HepG2 (cell line): ENCODE results near the gene DIAPH1.

Experiments
- CBX5 ChIP-seq: sonication (generic); formaldehyde crosslinking; IDR thresholded peaks from 2 replicates; pipeline ENCODE4 v1.4.0; 2020; ENCODE audit warnings: missing genetic modification reagents, borderline replicate concordance
- CTCF ChIP-seq: sonication (generic); formaldehyde crosslinking; IDR thresholded peaks from 2 replicates; pipeline ENCODE4 v1.5.0; 2020; ENCODE audit warnings: mild to moderate bottlenecking, missing genetic modification reagents, moderate library complexity
- DNMT3B ChIP-seq: conservative IDR thresholded peaks from 2 replicates; pipeline ENCODE4 v1.6.1; 2016; ENCODE audit warnings: missing biosample characterization, control low read depth
- EZH2 ChIP-seq: conservative IDR thresholded peaks from 2 replicates; pipeline ENCODE4 v1.6.1; 2012; ENCODE audit warnings: mild to moderate bottlenecking, low read depth, low read length, moderate library complexity
- GABPA ChIP-seq, 2 experiments: IDR thresholded peaks; 2 replicates each; pipeline ENCODE4 v1.6.1; 2011 to 2016; ENCODE audit warnings: low read depth in 2 of 2, low read length in 1 of 2, missing biosample characterization in 1 of 2, missing genetic modification characterization in 1 of 2
- ZNF414 ChIP-seq: sonication (generic); formaldehyde crosslinking; IDR thresholded peaks from 2 replicates; pipeline ENCODE4 v1.5.0; 2020; ENCODE audit warnings: missing genetic modification reagents
- ZNF660 ChIP-seq: sonication (generic); formaldehyde crosslinking; IDR thresholded peaks from 2 replicates; pipeline ENCODE4 v1.5.1; 2020; ENCODE audit warnings: mild to moderate bottlenecking, low read depth, missing genetic modification reagents, borderline replicate concordance
- ZNF713 ChIP-seq: sonication (generic); formaldehyde crosslinking; IDR thresholded peaks from 2 replicates; pipeline ENCODE4 v1.4.0; 2020; ENCODE audit warnings: mild to moderate bottlenecking, missing genetic modification reagents
- ZSCAN21 ChIP-seq: sonication (generic); formaldehyde crosslinking; IDR thresholded peaks from 2 replicates; pipeline ENCODE4 v1.8.0; 2022; ENCODE audit warnings: mild to moderate bottlenecking, missing genetic modification reagents, moderate library complexity, borderline replicate concordance
- ZSCAN29 ChIP-seq: sonication (generic); formaldehyde crosslinking; conservative IDR thresholded peaks from 2 replicates; pipeline ENCODE4 v1.4.0; 2020; ENCODE audit warnings: mild to moderate bottlenecking, missing genetic modification reagents

GRCh38 chr5:141633871-141634561 is 15.2 kb upstream of the DIAPH1 start:
- TF ChIP-seq DNMT3B (CRISPR knock-in tag) (no peak), EZH2 (no peak), ZNF660 (CRISPR knock-in tag) (no peak), GABPA (IDR thresholded peaks at IDR 0.05; ENCODE audit: low read depth, low read length) (no peak), GABPA (CRISPR knock-in tag; IDR thresholded peaks at IDR 0.05; ENCODE audit: low read depth) (no peak), ZNF713 (CRISPR knock-in tag) (no peak), ZSCAN29 (no peak), CBX5 (CRISPR knock-in tag) (no peak), ZSCAN21 (CRISPR knock-in tag) (no peak), CTCF (CRISPR knock-in tag) (no peak), ZNF414 (CRISPR knock-in tag) (no peak)
